GM10266 (cell line): ENCODE results near the gene NPAS3.

Experiments
- DNase-seq: peaks from one replicate; pipeline ENCODE4 v3.0.0; 2012; ENCODE audit errors: extremely low spot score
- CTCF ChIP-seq: IDR thresholded peaks from 2 replicates; pipeline ENCODE4 v1.5.1; 2012; ENCODE audit warnings: mild to moderate bottlenecking, low read depth; ENCODE audit not compliant: control insufficient read depth, insufficient read depth; ENCODE audit errors: missing control alignments

NPAS3 gene

GRCh38 chr14:32986791-32987540 lies 48.3 kb downstream of the NPAS3 start:
- no peak for TF ChIP-seq CTCF
- DNase-seq, result no peak

- no peak for TF ChIP-seq CTCF
- no peak for DNase-seq
Measured at GRCh38 chr14:32991691-32992090, 53.0 kb downstream of the NPAS3 start.

- no peak for DNase-seq
- TF ChIP-seq CTCF, result no peak
Measured at GRCh38 chr14:32993921-32994320, 55.2 kb downstream of the NPAS3 start.

- DNase-seq, result no peak
- TF ChIP-seq CTCF, result no peak
Measured at GRCh38 chr14:32996343-32996742, 57.7 kb downstream of the NPAS3 start.

- no peak for TF ChIP-seq CTCF
- no peak for DNase-seq
Measured at GRCh38 chr14:32998433-32998832, 59.8 kb downstream of the NPAS3 start.

- no peak for TF ChIP-seq CTCF
- no peak for DNase-seq
Measured at GRCh38 chr14:33009673-33010072, 71.0 kb downstream of the NPAS3 start.

GRCh38 chr14:33010495-33010894 lies 71.8 kb downstream of the NPAS3 start:
- no peak for TF ChIP-seq CTCF
- DNase-seq, result no peak
